DND-41 (cell line): ENCODE measurements around the gene GPR17.

Experiments
- EZH2 ChIP-seq: IDR thresholded peaks from 3 replicates; pipeline ENCODE4 v1.6.1; 2012; ENCODE audit warnings: borderline replicate concordance, low read depth, mild to moderate bottlenecking, moderate library complexity, low read length, inconsistent platforms; ENCODE audit not compliant: severe bottlenecking
- TF ChIP-seq, protein P1 (sequence below): IDR thresholded peaks from 2 replicates; pipeline ENCODE4 v1.5.1; 2012; ENCODE audit warnings: borderline replicate concordance, low read length, moderate library complexity, mild to moderate bottlenecking; ENCODE audit not compliant: poor library complexity, severe bottlenecking; ENCODE audit errors: extremely low read depth

DNA sequence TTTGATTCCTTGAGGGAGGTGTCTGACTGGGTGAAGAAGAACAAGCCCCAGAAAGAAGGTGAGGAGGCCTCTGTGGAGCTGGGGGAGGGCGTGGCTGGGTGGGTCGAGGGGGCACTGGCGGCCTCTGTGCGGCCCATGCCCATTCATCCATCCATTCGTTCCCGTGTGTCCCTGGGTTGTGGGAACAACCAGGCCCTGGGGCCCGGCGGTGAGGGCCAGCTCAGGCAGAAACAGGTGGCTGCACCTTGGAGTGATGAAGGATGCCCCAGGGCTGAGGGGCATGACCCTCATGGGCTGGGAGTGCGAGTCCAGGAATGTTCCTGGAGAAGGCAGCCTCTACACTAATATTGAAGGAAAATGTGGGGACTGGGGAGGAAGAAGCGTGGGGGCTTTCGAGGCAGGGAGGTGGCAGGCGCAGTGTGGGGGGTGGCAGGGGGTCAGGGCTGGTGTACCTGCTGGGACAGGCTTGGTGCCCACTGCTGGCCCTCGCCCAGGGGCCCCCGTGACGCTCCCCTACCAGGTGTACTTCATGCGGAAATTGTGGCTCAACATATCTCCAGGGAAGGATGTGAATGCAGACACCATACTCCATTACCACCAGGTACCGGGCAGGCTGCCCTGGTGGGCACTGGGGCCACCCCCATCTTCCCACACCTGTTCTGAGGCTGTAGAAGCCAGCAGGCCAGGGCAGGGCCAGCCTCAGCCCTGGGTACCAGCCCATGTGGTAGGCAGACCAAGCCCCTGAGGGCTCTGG lies 11.2 kb upstream of the GPR17 start:
- TF ChIP-seq, protein P1, sequence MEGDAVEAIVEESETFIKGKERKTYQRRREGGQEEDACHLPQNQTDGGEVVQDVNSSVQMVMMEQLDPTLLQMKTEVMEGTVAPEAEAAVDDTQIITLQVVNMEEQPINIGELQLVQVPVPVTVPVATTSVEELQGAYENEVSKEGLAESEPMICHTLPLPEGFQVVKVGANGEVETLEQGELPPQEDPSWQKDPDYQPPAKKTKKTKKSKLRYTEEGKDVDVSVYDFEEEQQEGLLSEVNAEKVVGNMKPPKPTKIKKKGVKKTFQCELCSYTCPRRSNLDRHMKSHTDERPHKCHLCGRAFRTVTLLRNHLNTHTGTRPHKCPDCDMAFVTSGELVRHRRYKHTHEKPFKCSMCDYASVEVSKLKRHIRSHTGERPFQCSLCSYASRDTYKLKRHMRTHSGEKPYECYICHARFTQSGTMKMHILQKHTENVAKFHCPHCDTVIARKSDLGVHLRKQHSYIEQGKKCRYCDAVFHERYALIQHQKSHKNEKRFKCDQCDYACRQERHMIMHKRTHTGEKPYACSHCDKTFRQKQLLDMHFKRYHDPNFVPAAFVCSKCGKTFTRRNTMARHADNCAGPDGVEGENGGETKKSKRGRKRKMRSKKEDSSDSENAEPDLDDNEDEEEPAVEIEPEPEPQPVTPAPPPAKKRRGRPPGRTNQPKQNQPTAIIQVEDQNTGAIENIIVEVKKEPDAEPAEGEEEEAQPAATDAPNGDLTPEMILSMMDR: no peak
- TF ChIP-seq EZH2: no peak
